Keratinocyte (primary cell): Measurements from ENCODE around the gene TRIM4. TPM values are rescaled to one million over a fixed set of nuclear protein-coding genes. Genes with fewer than 3 reads are reported as not detected.

ENCODE experiments used
- DNase-seq: peaks from one replicate; pipeline ENCODE4 v3.0.0-alpha.2; 2011; ENCODE audit warnings: low read depth, missing footprints, low spot score
- FAIRE-seq: peaks from 2 replicates; lab custom pipeline; 2011; peaks lifted over from hg19 to GRCh38; lab: Jason Lieb, UNC
- H2AFZ ChIP-seq: 2 replicates; pipeline ENCODE4 v1.6.0; 2012; ENCODE audit warnings: low read length, control low read depth, inconsistent platforms; ENCODE audit not compliant: control insufficient read depth
- H3K27ac ChIP-seq: 2 replicates; pipeline ENCODE4 v1.5.1; 2011; ENCODE audit warnings: low read length; ENCODE audit not compliant: control insufficient read depth, insufficient read depth
- H3K27me3 ChIP-seq: 3 replicates; pipeline ENCODE4 v1.6.0; 2011; ENCODE audit warnings: low read length; ENCODE audit not compliant: control insufficient read depth, insufficient read depth; ENCODE audit errors: extremely low read depth
- H3K36me3 ChIP-seq, 2 experiments: 2 replicates in 1 of 2; 3 replicates in 1 of 2; pipeline ENCODE4 v1.5.1; 2011; ENCODE audit warnings: low read length in 2 of 2, mild to moderate bottlenecking in 1 of 2; ENCODE audit not compliant: control insufficient read depth in 2 of 2, insufficient read depth in 2 of 2; ENCODE audit errors: extremely low read depth in 1 of 2
- H3K4me1 ChIP-seq: 3 replicates; pipeline ENCODE4 v1.5.1; 2011; ENCODE audit warnings: low read length; ENCODE audit not compliant: control insufficient read depth, insufficient read depth; ENCODE audit errors: extremely low read depth
- H3K4me2 ChIP-seq: 3 replicates; pipeline ENCODE4 v1.6.0; 2011; ENCODE audit warnings: low read depth, low read length; ENCODE audit not compliant: control insufficient read depth, insufficient read depth; ENCODE audit errors: extremely low read depth
- H3K4me3 ChIP-seq, 3 experiments: fragments of 200-600 bp in 1 of 3; sonication (generic) in 1 of 3; 2 replicates in 2 of 3; 3 replicates in 1 of 3; pipeline ENCODE4 v1.5.1; 2011 to 2016; ENCODE audit warnings: low read length in 3 of 3, mild to moderate bottlenecking in 3 of 3, control low read depth in 2 of 3, inconsistent platforms in 1 of 3, low read depth in 1 of 3, mixed read lengths in 1 of 3, mixed run types in 1 of 3, moderate library complexity in 1 of 3; ENCODE audit not compliant: control insufficient read depth in 2 of 3, insufficient read depth in 2 of 3; ENCODE audit errors: extremely low read depth in 1 of 3
- H3K79me2 ChIP-seq: 2 replicates; pipeline ENCODE4 v1.6.0; 2012; ENCODE audit warnings: low read length; ENCODE audit not compliant: control insufficient read depth, insufficient read depth
- H3K9ac ChIP-seq: 3 replicates; pipeline ENCODE4 v1.6.0; 2011; ENCODE audit warnings: low read length; ENCODE audit not compliant: control insufficient read depth, insufficient read depth; ENCODE audit errors: extremely low read depth
- H3K9me1 ChIP-seq: 3 replicates; pipeline ENCODE4 v1.6.0; 2011; ENCODE audit warnings: low read length; ENCODE audit not compliant: control insufficient read depth, insufficient read depth; ENCODE audit errors: extremely low read depth
- H3K9me3 ChIP-seq: 2 replicates; pipeline ENCODE4 v1.5.1; 2012; ENCODE audit warnings: low read depth, low read length; ENCODE audit not compliant: control insufficient read depth
- H4K20me1 ChIP-seq: 3 replicates; pipeline ENCODE4 v1.6.0; 2011; ENCODE audit warnings: low read length; ENCODE audit not compliant: control insufficient read depth, insufficient read depth; ENCODE audit errors: extremely low read depth
- CTCF ChIP-seq, 3 experiments: IDR thresholded peaks in 1 of 3; conservative IDR thresholded peaks in 1 of 3; optimal IDR thresholded peaks in 1 of 3; 2 replicates in 2 of 3; 3 replicates in 1 of 3; pipeline versions ENCODE3 to v1.5.1; 2011; ENCODE audit warnings: low read length in 3 of 3, mild to moderate bottlenecking in 3 of 3, moderate library complexity in 2 of 3, control low read depth in 1 of 3, inconsistent platforms in 1 of 3; ENCODE audit not compliant: insufficient read depth in 2 of 3; ENCODE audit errors: extremely low read depth in 1 of 3
- EZH2 ChIP-seq: IDR thresholded peaks from one replicate; pipeline ENCODE4 v1.6.1; 2012; ENCODE audit warnings: inconsistent platforms, mild to moderate bottlenecking, low read length, moderate library complexity
- dilution Hi-C: fragments of 300-500 bp; cut with MboI; formaldehyde crosslinking; loops from one replicate; pipeline ENCODE4 v1.7.0; 2020; ENCODE audit warnings: low sequenced_read_pairs; ENCODE audit not compliant: extremely low pct_ligation_motif_present
- polyA plus RNA-seq, 5 experiments: library from polyadenylated mRNA; depleted of rRNA in 3 of 5; stranded (reverse) in 3 of 5; stranded (forward) in 1 of 5; unstranded in 1 of 5; fragments of >200 nt; gene quantifications; 1 replicate in 1 of 5; 2 replicates in 3 of 5; 3 replicates in 1 of 5; pipeline versions ENCODE4 v1.2.1 to v1.2.3, GENCODE V29; 2011 to 2012; ENCODE audit warnings: missing spikeins in 2 of 5, low read depth in 1 of 5, low replicate concordance in 1 of 5

TRIM4 gene
- polyA plus RNA-seq, 1 donor (not counting 4 experiments of a cell fraction or from before 2014, with no cell fraction given): 25.5 TPM

GRCh38 chr7:99897322-99898022 lies 21.9 kb downstream of the TRIM4 start:
- Histone ChIP-seq H3K4me1 (no peaks in the 10 kb centered on the region), H3K36me3 (peaks cover 10 to 12% of the 10 kb centered on the region in 2 experiments), H4K20me1 (no peaks in the 10 kb centered on the region), H3K4me3 (no peak overlapping the region), H3K9me1 (peaks cover 2% of the 10 kb centered on the region), H3K9me3 (no peaks in the 10 kb centered on the region), H2AFZ (no peak overlapping the region), H3K27ac (no peak overlapping the region), H3K27me3 (no peaks in the 10 kb centered on the region), H3K9ac (no peak overlapping the region), H3K4me2 (no peak overlapping the region), H3K79me2 (no peaks in the 10 kb centered on the region)
- no peak for TF ChIP-seq CTCF (optimal IDR thresholded peaks at IDR 0.05 in 1 of 3, IDR thresholded peaks at IDR 0.05 in 1 of 3, conservative IDR thresholded peaks at IDR 0.05 in 1 of 3; ENCODE audit: extremely low read depth in 1 of 3, insufficient read depth in 2 of 3, low read length in 3 of 3)
- no peak for TF ChIP-seq EZH2
- dilution Hi-C loops: no loop called here
- DNase-seq: no peak
- no peak for FAIRE-seq

GRCh38 chr7:99894738-99895137 lies 24.6 kb downstream of the TRIM4 start:
- no peak overlapping the region for H3K9ac ChIP-seq
- H3K36me3 ChIP-seq: peaks cover 1 to 7% of the 10 kb centered on the region in 2 experiments
- H3K27ac ChIP-seq: no peak overlapping the region
- no peaks in the 10 kb centered on the region for H3K27me3 ChIP-seq
- TF ChIP-seq EZH2 (no peak), CTCF (optimal IDR thresholded peaks at IDR 0.05 in 1 of 3, IDR thresholded peaks at IDR 0.05 in 1 of 3, conservative IDR thresholded peaks at IDR 0.05 in 1 of 3; ENCODE audit: extremely low read depth in 1 of 3, insufficient read depth in 2 of 3, low read length in 3 of 3) (no peak)
- no peak overlapping the region for H2AFZ ChIP-seq
- DNase-seq: no peak
- no peaks in the 10 kb centered on the region for H4K20me1 ChIP-seq
- H3K4me3 ChIP-seq: no peak overlapping the region
- peaks cover 2% of the 10 kb centered on the region for H3K9me1 ChIP-seq
- dilution Hi-C loops: no loop called here
- no peak overlapping the region for H3K4me2 ChIP-seq
- no peaks in the 10 kb centered on the region for H3K9me3 ChIP-seq
- no peaks in the 10 kb centered on the region for H3K4me1 ChIP-seq
- FAIRE-seq: no peak
- no peaks in the 10 kb centered on the region for H3K79me2 ChIP-seq
